Keratinocyte (primary cell): ENCODE data around the gene TNFSF8.

ENCODE experiments used
- CTCF ChIP-seq, 3 experiments: IDR thresholded peaks in 1 of 3; conservative IDR thresholded peaks in 1 of 3; optimal IDR thresholded peaks in 1 of 3; 2 replicates in 2 of 3; 3 replicates in 1 of 3; pipeline versions ENCODE3 to v1.5.1; 2011; ENCODE audit warnings: low read length in 3 of 3, mild to moderate bottlenecking in 3 of 3, moderate library complexity in 2 of 3, control low read depth in 1 of 3, inconsistent platforms in 1 of 3; ENCODE audit not compliant: insufficient read depth in 2 of 3; ENCODE audit errors: extremely low read depth in 1 of 3
- EZH2 ChIP-seq: IDR thresholded peaks from one replicate; pipeline ENCODE4 v1.6.1; 2012; ENCODE audit warnings: inconsistent platforms, mild to moderate bottlenecking, low read length, moderate library complexity

GRCh38 chr9:114856942-114857315 is 73.5 kb downstream of the TNFSF8 start:
- no peak for TF ChIP-seq CTCF (optimal IDR thresholded peaks at IDR 0.05 in 1 of 3, IDR thresholded peaks at IDR 0.05 in 1 of 3, conservative IDR thresholded peaks at IDR 0.05 in 1 of 3; ENCODE audit: extremely low read depth in 1 of 3, insufficient read depth in 2 of 3, low read length in 3 of 3)
- TF ChIP-seq EZH2 = no peak
